HEK293 (cell line): ENCODE results near the gene GSAP.

Experiments used
- CTCF ChIA-PET: fragments of 350-600 bp; formaldehyde crosslinking; extraction: SDS; loops from one replicate; lab custom pipeline; 2021; ENCODE audit warnings: antibody characterized with exemption; lab: Yijun Ruan, JAX
- POLR2A ChIA-PET: fragments of 300-600 bp; formaldehyde crosslinking; extraction: SDS; loops from one replicate; lab custom pipeline; 2020; ENCODE audit warnings: antibody characterized with exemption, inconsistent platforms; lab: Yijun Ruan, JAX
- H3K27ac ChIP-seq: fragments of 200-500 bp; sonication (Bioruptor generic); 2 replicates; pipeline ENCODE4 v1.5.1; 2014; ENCODE audit warnings: low read depth, low read length, control low read depth, inconsistent platforms; ENCODE audit errors: extremely low read depth
- H3K36me3 ChIP-seq, 2 experiments: fragments of 200-500 bp in 1 of 2; sonication (Bioruptor generic) in 1 of 2; 1 replicate in 1 of 2; 2 replicates in 1 of 2; pipeline ENCODE4 v1.5.1; 2014 to 2017; ENCODE audit warnings: inconsistent platforms in 2 of 2, low read length in 2 of 2; ENCODE audit not compliant: control insufficient read depth in 2 of 2, insufficient read depth in 1 of 2
- H3K4me1 ChIP-seq: fragments of 200-500 bp; sonication (Bioruptor generic); 2 replicates; pipeline ENCODE4 v1.5.1; 2014; ENCODE audit warnings: mild to moderate bottlenecking, low read length, inconsistent platforms; ENCODE audit not compliant: control insufficient read depth, insufficient read depth
- H3K4me3 ChIP-seq: 2 replicates; pipeline ENCODE4 v1.5.1; 2011; ENCODE audit warnings: low read depth, mild to moderate bottlenecking, control low read depth, low read length, moderate library complexity
- H3K9me3 ChIP-seq: fragments of 200-500 bp; sonication (Bioruptor generic); 2 replicates; pipeline ENCODE4 v1.5.1; 2014; ENCODE audit warnings: low read depth, low read length, inconsistent platforms; ENCODE audit not compliant: control insufficient read depth, insufficient read depth
- IKZF3 ChIP-seq: fragments of 450-650 bp; IDR thresholded peaks from 2 replicates; pipeline ENCODE4 v1.5.0; 2018; ENCODE audit warnings: missing biosample characterization, mild to moderate bottlenecking, missing genetic modification characterization, moderate library complexity
- KLF7 ChIP-seq: fragments of 450-650 bp; formaldehyde crosslinking; IDR thresholded peaks from 2 replicates; pipeline ENCODE4 v1.5.1; 2016; ENCODE audit warnings: missing biosample characterization, missing genetic modification characterization, borderline replicate concordance
- KLF8 ChIP-seq: fragments of 450-650 bp; formaldehyde crosslinking; IDR thresholded peaks from 2 replicates; pipeline ENCODE4 v1.5.1; 2016; ENCODE audit warnings: missing biosample characterization, missing genetic modification characterization
- ZBTB17 ChIP-seq: fragments of 450-650 bp; formaldehyde crosslinking; IDR thresholded peaks from 2 replicates; pipeline ENCODE4 v1.5.1; 2016; ENCODE audit warnings: missing biosample characterization, missing genetic modification characterization
- ZIC2 ChIP-seq: fragments of 450-650 bp; formaldehyde crosslinking; IDR thresholded peaks from 2 replicates; pipeline ENCODE4 v1.5.1; 2016; ENCODE audit warnings: missing biosample characterization, missing genetic modification characterization
- ZNF202 ChIP-seq: fragments of 450-650 bp; formaldehyde crosslinking; IDR thresholded peaks from 2 replicates; pipeline ENCODE4 v1.5.1; 2016; ENCODE audit warnings: missing biosample characterization, missing genetic modification characterization, borderline replicate concordance
- ZNF37A ChIP-seq: fragments of 450-650 bp; IDR thresholded peaks from 2 replicates; pipeline ENCODE4 v1.5.1; 2018; ENCODE audit warnings: missing biosample characterization, missing genetic modification characterization
- ZNF433 ChIP-seq: fragments of 450-650 bp; formaldehyde crosslinking; IDR thresholded peaks from 2 replicates; pipeline ENCODE4 v1.5.1; 2016; ENCODE audit warnings: missing biosample characterization, missing genetic modification characterization, low read depth
- ZNF510 ChIP-seq: fragments of 450-650 bp; formaldehyde crosslinking; IDR thresholded peaks from 2 replicates; pipeline ENCODE4 v1.5.1; 2018; ENCODE audit warnings: mild to moderate bottlenecking, missing genetic modification characterization, missing biosample characterization; ENCODE audit not compliant: insufficient replicate concordance
- ZNF571 ChIP-seq: fragments of 450-650 bp; formaldehyde crosslinking; IDR thresholded peaks from 2 replicates; pipeline ENCODE4 v1.5.0; 2017; ENCODE audit warnings: missing biosample characterization, missing genetic modification characterization
- ZNF701 ChIP-seq: fragments of 450-650 bp; formaldehyde crosslinking; IDR thresholded peaks from 2 replicates; pipeline ENCODE4 v1.5.1; 2016; ENCODE audit warnings: missing biosample characterization, missing genetic modification characterization
- ZSCAN16 ChIP-seq: fragments of 450-650 bp; formaldehyde crosslinking; IDR thresholded peaks from 2 replicates; pipeline ENCODE4 v1.5.1; 2016; ENCODE audit warnings: missing biosample characterization, missing genetic modification characterization
- TF ChIP-seq, protein P1 (sequence below): fragments of 450-650 bp; formaldehyde crosslinking; IDR thresholded peaks from 2 replicates; pipeline ENCODE4 v1.5.1; 2016; ENCODE audit warnings: missing biosample characterization, missing genetic modification characterization
- TF ChIP-seq, protein P2 (sequence below): fragments of 450-650 bp; formaldehyde crosslinking; IDR thresholded peaks from 2 replicates; pipeline ENCODE4 v1.5.1; 2016; ENCODE audit warnings: missing biosample characterization, missing genetic modification characterization
- TF ChIP-seq, protein P3 (sequence below): fragments of 450-650 bp; formaldehyde crosslinking; IDR thresholded peaks from 2 replicates; pipeline ENCODE4 v1.5.1; 2016; ENCODE audit warnings: missing biosample characterization, missing genetic modification characterization
- TF ChIP-seq, protein P4 (sequence below): fragments of 450-650 bp; formaldehyde crosslinking; IDR thresholded peaks from 2 replicates; pipeline ENCODE4 v1.5.1; 2017; ENCODE audit warnings: missing biosample characterization, missing genetic modification characterization
- TF ChIP-seq, protein P5 (sequence below): fragments of 450-650 bp; formaldehyde crosslinking; IDR thresholded peaks from 2 replicates; pipeline ENCODE4 v1.5.1; 2016; ENCODE audit warnings: missing biosample characterization, missing genetic modification characterization

The GSAP gene

DNA sequence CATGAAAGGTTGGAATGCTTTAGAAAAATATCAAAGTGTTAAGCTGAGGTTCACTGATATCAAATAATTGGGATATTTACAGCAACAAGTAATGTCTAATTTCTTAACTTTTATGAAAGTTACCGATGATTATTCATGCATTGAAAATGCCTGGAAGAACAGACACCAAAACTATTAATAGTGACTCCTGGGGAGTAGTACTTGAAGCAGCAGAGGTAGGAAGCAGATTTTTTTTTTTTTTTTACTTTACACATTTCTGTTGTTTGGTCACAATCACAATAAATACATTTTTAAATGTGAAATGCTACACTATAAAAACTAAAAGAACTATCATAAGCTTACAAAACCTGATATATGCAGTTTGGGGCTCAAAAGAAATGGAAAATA lies 146.1 kb downstream of the GSAP start:
- TF ChIP-seq, protein P1, sequence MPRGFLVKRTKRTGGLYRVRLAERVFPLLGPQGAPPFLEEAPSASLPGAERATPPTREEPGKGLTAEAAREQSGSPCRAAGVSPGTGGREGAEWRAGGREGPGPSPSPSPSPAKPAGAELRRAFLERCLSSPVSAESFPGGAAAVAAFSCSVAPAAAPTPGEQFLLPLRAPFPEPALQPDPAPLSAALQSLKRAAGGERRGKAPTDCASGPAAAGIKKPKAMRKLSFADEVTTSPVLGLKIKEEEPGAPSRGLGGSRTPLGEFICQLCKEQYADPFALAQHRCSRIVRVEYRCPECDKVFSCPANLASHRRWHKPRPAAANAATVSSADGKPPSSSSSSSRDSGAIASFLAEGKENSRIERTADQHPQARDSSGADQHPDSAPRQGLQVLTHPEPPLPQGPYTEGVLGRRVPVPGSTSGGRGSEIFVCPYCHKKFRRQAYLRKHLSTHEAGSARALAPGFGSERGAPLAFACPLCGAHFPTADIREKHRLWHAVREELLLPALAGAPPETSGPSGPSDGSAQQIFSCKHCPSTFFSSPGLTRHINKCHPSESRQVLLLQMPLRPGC (tag by site-specific recombination): no peak
- no peak for TF ChIP-seq ZBTB17
- no peak for TF ChIP-seq ZIC2 (tag by site-specific recombination)
- TF ChIP-seq ZNF701: no peak
- TF ChIP-seq IKZF3 (tag by site-specific recombination): no peak
- no peak for TF ChIP-seq ZNF510 (tag by site-specific recombination)
- TF ChIP-seq, protein P2, sequence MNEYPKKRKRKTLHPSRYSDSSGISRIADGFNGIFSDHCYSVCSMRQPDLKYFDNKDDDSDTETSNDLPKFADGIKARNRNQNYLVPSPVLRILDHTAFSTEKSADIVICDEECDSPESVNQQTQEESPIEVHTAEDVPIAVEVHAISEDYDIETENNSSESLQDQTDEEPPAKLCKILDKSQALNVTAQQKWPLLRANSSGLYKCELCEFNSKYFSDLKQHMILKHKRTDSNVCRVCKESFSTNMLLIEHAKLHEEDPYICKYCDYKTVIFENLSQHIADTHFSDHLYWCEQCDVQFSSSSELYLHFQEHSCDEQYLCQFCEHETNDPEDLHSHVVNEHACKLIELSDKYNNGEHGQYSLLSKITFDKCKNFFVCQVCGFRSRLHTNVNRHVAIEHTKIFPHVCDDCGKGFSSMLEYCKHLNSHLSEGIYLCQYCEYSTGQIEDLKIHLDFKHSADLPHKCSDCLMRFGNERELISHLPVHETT: no peak
- no peak for TF ChIP-seq KLF8 (tag by site-specific recombination)
- TF ChIP-seq, protein P3, sequence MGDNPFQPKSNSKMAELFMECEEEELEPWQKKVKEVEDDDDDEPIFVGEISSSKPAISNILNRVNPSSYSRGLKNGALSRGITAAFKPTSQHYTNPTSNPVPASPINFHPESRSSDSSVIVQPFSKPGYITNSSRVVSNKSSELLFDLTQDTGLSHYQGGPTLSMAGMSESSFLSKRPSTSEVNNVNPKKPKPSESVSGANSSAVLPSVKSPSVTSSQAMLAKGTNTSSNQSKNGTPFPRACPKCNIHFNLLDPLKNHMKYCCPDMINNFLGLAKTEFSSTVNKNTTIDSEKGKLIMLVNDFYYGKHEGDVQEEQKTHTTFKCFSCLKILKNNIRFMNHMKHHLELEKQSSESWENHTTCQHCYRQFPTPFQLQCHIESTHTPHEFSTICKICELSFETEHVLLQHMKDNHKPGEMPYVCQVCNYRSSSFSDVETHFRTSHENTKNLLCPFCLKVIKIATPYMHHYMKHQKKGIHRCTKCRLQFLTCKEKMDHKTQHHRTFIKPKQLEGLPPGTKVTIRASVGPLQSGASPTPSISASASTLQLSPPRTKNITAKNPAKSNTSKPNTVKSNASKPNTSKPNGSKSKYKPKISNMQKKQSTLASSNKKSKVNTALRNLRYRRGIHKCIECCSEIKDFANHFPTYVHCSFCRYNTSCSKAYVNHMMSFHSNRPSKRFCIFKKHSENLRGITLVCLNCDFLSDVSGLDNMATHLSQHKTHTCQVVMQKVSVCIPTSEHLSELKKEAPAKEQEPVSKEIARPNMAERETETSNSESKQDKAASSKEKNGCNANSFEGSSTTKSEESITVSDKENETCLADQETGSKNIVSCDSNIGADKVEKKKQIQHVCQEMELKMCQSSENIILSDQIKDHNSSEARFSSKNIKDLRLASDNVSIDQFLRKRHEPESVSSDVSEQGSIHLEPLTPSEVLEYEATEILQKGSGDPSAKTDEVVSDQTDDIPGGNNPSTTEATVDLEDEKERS: no peak
- TF ChIP-seq ZNF433 (tag by site-specific recombination): no peak
- TF ChIP-seq ZNF571 (tag by site-specific recombination): no peak
- no peak for TF ChIP-seq ZNF202 (tag by site-specific recombination)
- TF ChIP-seq ZSCAN16 (tag by site-specific recombination): no peak
- ChIA-PET POLR2A (no interaction called here), CTCF (interaction anchor here (0.9 to 1.7 kb wide), 3 partner anchors 23 to 66 kb away, joined by 3 to 9 read pairs (median 5); no protein-coding TSS in a partner anchor)
- no peak overlapping the region for H3K27ac ChIP-seq
- H3K9me3 ChIP-seq: no peaks in the 10 kb centered on the region
- no peak overlapping the region for H3K4me3 ChIP-seq
- H3K4me1 ChIP-seq: no peaks in the 10 kb centered on the region
- H3K36me3 ChIP-seq: no peaks in the 10 kb centered on the region

DNA sequence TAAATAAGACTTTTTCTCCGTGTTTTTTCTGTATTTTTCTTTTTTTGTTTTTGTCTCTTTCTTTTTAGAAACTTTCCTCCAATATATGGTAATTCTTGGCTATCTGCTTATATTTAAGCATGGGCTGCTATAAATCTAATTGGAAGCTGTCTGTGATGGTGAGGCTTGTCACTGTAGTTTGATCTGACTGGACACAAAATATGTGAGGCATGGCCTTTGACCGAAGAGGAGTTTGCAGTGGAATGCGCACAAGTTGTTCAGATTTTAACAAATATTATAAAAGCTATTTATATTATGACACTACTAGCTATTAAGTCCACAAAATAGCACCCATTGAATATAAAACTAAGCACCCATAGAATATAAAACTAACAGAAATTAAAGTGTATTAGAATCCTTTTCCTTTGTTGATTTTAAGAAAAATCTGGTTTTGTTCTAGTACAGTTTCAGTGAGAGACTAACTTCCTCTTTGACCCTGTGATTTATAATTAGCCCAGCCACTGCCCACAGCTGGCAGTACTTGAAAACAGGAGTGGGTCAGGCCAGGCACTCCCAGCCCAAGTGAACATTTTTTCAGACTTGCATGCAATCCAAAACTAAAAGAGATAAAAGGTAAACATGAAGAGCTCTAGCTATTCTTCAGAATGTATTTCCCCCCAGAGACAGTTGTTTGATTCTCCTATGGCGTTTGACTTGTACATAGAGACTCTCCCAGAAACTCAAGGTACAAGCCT lies 146.6 kb downstream of the GSAP start:
- Histone ChIP-seq H3K4me1 (no peaks in the 10 kb centered on the region), H3K4me3 (no peak overlapping the region), H3K36me3 (no peaks in the 10 kb centered on the region), H3K9me3 (no peaks in the 10 kb centered on the region), H3K27ac (no peak overlapping the region)
- ChIA-PET POLR2A (no interaction called here), CTCF (interaction anchor here (0.9 to 1.7 kb wide), 3 partner anchors 23 to 66 kb away, joined by 3 to 9 read pairs (median 5); no protein-coding TSS in a partner anchor)
- TF ChIP-seq, protein P4, sequence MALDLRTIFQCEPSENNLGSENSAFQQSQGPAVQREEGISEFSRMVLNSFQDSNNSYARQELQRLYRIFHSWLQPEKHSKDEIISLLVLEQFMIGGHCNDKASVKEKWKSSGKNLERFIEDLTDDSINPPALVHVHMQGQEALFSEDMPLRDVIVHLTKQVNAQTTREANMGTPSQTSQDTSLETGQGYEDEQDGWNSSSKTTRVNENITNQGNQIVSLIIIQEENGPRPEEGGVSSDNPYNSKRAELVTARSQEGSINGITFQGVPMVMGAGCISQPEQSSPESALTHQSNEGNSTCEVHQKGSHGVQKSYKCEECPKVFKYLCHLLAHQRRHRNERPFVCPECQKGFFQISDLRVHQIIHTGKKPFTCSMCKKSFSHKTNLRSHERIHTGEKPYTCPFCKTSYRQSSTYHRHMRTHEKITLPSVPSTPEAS: no peak
- TF ChIP-seq KLF7: no peak
- TF ChIP-seq ZSCAN16 (tag by site-specific recombination): no peak
- TF ChIP-seq ZNF37A: no peak
- TF ChIP-seq, protein P5, sequence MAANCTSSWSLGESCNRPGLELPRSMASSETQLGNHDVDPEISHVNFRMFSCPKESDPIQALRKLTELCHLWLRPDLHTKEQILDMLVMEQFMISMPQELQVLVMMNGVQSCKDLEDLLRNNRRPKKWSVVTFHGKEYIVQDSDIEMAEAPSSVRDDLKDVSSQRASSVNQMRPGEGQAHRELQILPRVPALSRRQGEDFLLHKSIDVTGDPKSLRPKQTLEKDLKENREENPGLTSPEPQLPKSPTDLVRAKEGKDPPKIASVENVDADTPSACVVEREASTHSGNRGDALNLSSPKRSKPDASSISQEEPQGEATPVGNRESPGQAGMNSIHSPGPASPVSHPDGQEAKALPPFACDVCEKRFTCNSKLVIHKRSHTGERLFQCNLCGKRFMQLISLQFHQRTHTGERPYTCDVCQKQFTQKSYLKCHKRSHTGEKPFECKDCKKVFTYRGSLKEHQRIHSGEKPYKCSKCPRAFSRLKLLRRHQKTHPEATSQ (tag by site-specific recombination): no peak
